GM10248 (cell line): ENCODE data around the gene HDAC2.
A peak's percentile ranks its signal among the peaks of the same experiment; 100 is the strongest.
"Not testable (repeated sequence)": the region's sequence is repeated elsewhere in the genome, so short reads cannot be mapped to it uniquely, and the experiment has no call there.

Experiments used
- CTCF ChIA-PET: fragments of 300-600 bp; sonication (Branson Sonifier 250); formaldehyde crosslinking; extraction: SDS; loops from one replicate; lab custom pipeline; 2021; ENCODE audit warnings: antibody characterized with exemption; lab: Yijun Ruan, JAX
- POLR2A ChIA-PET: fragments of 350-650 bp; sonication (Branson Sonifier 250); formaldehyde crosslinking; extraction: SDS; loops from one replicate; lab custom pipeline; 2020; ENCODE audit warnings: antibody characterized with exemption; lab: Yijun Ruan, JAX
- DNase-seq: peaks from one replicate; pipeline ENCODE4 v3.0.0; 2012; ENCODE audit errors: extremely low spot score
- TF ChIP-seq, protein P1 (sequence below): IDR thresholded peaks from 2 replicates; pipeline ENCODE4 v1.5.1; 2012; ENCODE audit warnings: mild to moderate bottlenecking, low read depth; ENCODE audit errors: extremely low read depth, missing control alignments, control extremely low read depth

Gene HDAC2

GRCh38 chr6:113939825-113940224 lies 31.1 kb downstream of the HDAC2 start:
- CTCF ChIA-PET = interaction anchor here (0.6 to 2.9 kb wide), 5 partner anchors 10 to 1760 kb away, joined by 3 to 11 read pairs (median 3); partner anchors contain the start of gene HDAC2
- TF ChIP-seq, protein P1, sequence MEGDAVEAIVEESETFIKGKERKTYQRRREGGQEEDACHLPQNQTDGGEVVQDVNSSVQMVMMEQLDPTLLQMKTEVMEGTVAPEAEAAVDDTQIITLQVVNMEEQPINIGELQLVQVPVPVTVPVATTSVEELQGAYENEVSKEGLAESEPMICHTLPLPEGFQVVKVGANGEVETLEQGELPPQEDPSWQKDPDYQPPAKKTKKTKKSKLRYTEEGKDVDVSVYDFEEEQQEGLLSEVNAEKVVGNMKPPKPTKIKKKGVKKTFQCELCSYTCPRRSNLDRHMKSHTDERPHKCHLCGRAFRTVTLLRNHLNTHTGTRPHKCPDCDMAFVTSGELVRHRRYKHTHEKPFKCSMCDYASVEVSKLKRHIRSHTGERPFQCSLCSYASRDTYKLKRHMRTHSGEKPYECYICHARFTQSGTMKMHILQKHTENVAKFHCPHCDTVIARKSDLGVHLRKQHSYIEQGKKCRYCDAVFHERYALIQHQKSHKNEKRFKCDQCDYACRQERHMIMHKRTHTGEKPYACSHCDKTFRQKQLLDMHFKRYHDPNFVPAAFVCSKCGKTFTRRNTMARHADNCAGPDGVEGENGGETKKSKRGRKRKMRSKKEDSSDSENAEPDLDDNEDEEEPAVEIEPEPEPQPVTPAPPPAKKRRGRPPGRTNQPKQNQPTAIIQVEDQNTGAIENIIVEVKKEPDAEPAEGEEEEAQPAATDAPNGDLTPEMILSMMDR = no peak
- no peak for DNase-seq
- POLR2A ChIA-PET = no interaction called here

DNA sequence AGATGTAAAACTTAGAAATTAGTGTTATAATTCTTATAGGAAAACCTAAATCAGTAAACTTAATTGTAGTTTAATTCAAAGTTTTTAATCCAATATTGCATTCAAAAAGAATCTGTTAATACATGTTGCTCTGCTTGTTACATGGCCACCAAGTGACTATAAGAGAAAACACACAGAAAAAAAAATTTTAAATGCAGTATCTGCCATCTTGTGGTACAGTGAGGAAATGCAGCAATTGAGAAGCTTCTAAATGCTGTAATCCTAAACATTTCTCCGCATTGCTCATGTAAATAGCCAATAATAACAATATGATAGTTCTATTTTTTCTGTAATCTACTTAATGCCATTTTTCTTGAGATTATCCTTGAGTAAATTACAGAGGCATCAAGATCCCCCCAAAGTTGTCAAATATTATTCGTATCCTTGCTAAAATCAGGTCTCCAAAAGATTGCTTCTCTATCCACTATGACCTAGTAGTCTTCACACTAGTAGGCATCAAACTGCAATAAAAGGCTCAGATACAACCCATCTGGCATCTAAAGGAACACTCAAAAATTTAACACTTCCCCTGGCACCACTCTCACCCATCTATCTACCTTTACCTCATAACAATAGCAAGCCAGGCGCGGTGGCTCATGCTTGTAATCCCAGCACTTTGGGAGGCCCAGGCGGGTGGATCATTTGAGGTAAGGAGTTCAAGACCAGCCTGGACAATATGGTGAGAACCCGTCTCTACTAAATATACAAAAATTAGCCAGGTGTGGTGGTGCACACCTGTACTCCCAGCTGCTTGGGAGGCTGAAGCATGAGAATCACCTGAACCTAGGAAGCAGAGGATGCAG lies 34.6 kb downstream of the HDAC2 start:
- peak; percentile 37 for DNase-seq
- CTCF ChIA-PET = interaction anchor here (0.8 to 3.8 kb wide), 19 partner anchors 9 to 1763 kb away, joined by 3 to 30 read pairs (median 5); no protein-coding TSS in a partner anchor
- POLR2A ChIA-PET = no interaction called here

DNA sequence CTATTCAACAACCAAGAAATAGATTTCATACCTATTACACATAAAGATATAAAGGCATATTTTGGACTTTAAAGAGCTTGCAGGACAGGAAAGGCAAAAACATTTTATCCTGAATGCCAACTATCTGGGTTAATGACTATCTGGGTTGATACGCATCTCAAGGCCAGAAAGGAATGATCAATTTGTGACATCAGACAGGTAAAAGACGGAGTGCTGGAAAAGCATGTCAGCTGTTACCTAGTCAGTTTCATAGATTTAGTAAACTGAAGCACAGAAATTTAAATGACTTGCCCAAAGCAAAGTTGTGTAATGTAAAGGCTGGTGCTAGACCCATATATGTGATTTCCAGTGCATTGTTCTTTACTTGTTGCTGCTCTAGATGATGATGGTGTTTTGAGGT lies 36.8 kb downstream of the HDAC2 start:
- POLR2A ChIA-PET = no interaction called here
- CTCF ChIA-PET = interaction anchor here (1.4 to 3.8 kb wide), 2 partner anchors 18 to 25 kb away, joined by 3 to 16 read pairs; no protein-coding TSS in a partner anchor
- TF ChIP-seq, protein P1 = no peak
- DNase-seq = no peak

More for the DNA sequence above, 34.6 kb downstream of the HDAC2 start:
- TF ChIP-seq, protein P1 = peak; percentile 69

- POLR2A ChIA-PET = not testable (repeated sequence)
Measured at GRCh38 chr6:113931907-113932306, 39.0 kb downstream of the HDAC2 start.

DNA sequence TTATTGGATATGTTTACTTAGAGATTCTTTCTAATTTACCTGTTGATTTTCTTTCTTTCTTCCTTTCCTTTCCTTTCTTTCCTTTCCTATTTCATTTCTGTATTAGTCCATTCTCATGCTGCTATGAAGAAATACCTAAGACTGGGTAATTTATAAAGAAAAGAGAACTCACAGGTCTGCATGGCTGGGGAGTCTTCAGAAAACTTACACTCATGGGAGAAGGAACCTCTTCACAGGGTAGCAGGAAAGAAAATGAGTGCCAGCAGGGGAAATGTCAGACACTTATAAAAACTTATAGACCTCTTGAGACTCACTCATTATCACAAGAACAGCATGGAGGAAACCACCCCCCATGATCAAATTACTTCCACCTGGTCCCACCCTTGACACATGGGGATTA lies 40.8 kb downstream of the HDAC2 start:
- TF ChIP-seq, protein P1 = no peak
- CTCF ChIA-PET = no interaction called here
- no peak for DNase-seq
- POLR2A ChIA-PET = no interaction called here

More at GRCh38 chr6:113931907-113932306, 39.0 kb downstream of the HDAC2 start:
- CTCF ChIA-PET, DNase-seq: not testable (repeated sequence)

- ChIA-PET CTCF (interaction anchor here (0.8 to 1.6 kb wide), 3 partner anchors 15 to 20 kb away, joined by 3 to 5 read pairs (median 4); no protein-coding TSS in a partner anchor), POLR2A (no interaction called here)
- no peak for DNase-seq
- TF ChIP-seq, protein P1 = no peak
Measured at GRCh38 chr6:113927001-113927400, 43.9 kb downstream of the HDAC2 start.

DNA sequence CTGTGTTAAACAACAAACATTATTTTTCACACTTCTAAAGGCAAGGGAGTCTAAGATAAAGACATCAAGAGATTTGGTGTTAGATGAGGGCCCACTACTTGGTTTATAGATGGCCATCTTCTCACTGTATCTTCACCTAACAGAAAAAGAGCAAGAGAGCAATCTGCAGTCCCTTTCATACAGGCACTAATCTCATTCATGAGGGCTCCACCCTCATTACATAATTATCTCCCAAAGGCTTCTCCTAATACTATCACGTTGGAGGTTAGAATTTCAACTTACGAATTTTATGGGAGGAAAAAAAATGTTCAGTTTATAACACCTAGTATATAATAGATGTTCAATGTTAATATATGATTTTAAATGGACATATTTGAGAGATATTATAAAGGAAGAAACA lies 45.6 kb downstream of the HDAC2 start:
- DNase-seq = no peak
- ChIA-PET CTCF (interaction anchor here (1.6 to 3.1 kb wide), 3 partner anchors 11 to 17 kb away, joined by 4 to 14 read pairs (median 4); no protein-coding TSS in a partner anchor), POLR2A (no interaction called here)
- TF ChIP-seq, protein P1 = no peak
